SH-SY5Y (cell line): ENCODE measurements around the gene MRPS16.

Experiments
- GATA2 ChIP-seq: IDR thresholded peaks from 2 replicates; pipeline ENCODE4 v1.6.1; 2011; ENCODE audit warnings: mild to moderate bottlenecking, low read depth, low read length
- GATA3 ChIP-seq: IDR thresholded peaks from 2 replicates; pipeline ENCODE4 v1.6.1; 2011; ENCODE audit warnings: low read depth, mild to moderate bottlenecking, low read length, moderate library complexity

GRCh38 chr10:73232887-73233286 lies 19.6 kb downstream of the MRPS16 start:
- TF ChIP-seq GATA2 (no peak), GATA3 (no peak)
